GM21528 (cell line): Measurements from ENCODE around the gene EPS8L1.

Experiments
- ATAC-seq: cut with Tn5 transposase; IDR thresholded peaks from one replicate; pipeline ENCODE4 v1.9.1; 2021; ENCODE audit warnings: mild to moderate bottlenecking, moderate library complexity; ENCODE audit not compliant: unreplicated experiment, low FRiP score

Gene EPS8L1

GRCh38 chr19:55112777-55113569, 37.3 kb downstream of the EPS8L1 start:
- no peak for ATAC-seq

- no peak for ATAC-seq
These were observed 37.9 kb downstream of the EPS8L1 start for GRCh38 chr19:55113570-55114039.

GRCh38 chr19:55114566-55115145, 39.0 kb downstream of the EPS8L1 start:
- no peak for ATAC-seq

DNA sequence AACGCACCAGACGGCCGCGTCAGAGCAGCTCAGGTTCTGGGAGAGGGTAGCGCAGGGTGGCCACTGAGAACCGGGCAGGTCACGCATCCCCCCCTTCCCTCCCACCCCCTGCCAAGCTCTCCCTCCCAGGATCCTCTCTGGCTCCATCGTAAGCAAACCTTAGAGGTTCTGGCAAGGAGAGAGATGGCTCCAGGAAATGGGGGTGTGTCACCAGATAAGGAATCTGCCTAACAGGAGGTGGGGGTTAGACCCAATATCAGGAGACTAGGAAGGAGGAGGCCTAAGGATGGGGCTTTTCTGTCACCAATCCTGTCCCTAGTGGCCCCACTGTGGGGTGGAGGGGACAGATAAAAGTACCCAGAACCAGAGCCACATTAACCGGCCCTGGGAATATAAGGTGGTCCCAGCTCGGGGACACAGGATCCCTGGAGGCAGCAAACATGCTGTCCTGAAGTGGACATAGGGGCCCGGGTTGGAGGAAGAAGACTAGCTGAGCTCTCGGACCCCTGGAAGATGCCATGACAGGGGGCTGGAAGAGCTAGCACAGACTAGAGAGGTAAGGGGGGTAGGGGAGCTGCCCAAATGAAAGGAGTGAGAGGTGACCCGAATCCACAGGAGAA, 39.9 kb downstream of the EPS8L1 start:
- ATAC-seq: no peak

- ATAC-seq: no peak
These were observed 40.7 kb downstream of the EPS8L1 start for GRCh38 chr19:55116232-55116858.

GRCh38 chr19:55116859-55117662, 41.4 kb downstream of the EPS8L1 start, which contains the start of gene PPP1R12C:
PPP1R12C (minus strand) TSS chr19:55117637; CDS start chr19:55117543, 94 bp downstream.
- ATAC-seq: peak; percentile 14

DNA sequence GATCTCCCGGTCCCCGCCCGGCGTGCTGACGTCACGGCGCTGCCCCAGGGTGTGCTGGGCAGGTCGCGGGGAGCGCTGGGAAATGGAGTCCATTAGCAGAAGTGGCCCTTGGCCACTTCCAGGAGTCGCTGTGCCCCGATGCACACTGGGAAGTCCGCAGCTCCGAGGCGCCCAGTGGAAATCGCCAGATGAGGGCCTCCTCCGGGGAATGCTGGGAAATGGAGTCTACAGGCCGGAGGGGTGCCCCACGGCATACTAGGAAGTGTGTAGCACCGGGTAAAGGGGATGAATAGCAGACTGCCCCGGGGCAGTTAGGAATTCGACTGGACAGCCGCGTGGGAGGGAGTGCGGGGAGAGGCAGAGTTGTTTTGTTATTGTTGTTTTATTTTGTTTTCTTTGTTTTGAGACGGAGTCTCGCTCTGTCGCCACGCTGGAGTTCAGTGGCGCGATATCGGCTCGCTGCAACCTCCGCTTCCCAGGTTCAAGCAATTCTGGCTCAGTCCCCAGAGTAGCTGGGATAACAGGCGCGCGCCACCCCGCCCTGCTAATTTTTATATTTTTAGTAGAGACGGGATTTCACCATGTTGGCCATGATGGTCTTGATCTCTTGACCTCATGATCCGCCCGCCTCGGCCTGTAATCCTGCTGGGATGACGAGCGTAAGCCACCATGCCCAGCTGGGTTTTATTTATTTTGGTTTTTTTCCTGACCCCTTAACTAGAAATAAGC, 42.2 kb downstream of the EPS8L1 start:
- peak; percentile 77 for ATAC-seq

- no peak for ATAC-seq
These were observed 42.8 kb downstream of the EPS8L1 start for GRCh38 chr19:55118401-55118991.

- ATAC-seq: no peak
These were observed 43.4 kb downstream of the EPS8L1 start for GRCh38 chr19:55119053-55119452.

DNA sequence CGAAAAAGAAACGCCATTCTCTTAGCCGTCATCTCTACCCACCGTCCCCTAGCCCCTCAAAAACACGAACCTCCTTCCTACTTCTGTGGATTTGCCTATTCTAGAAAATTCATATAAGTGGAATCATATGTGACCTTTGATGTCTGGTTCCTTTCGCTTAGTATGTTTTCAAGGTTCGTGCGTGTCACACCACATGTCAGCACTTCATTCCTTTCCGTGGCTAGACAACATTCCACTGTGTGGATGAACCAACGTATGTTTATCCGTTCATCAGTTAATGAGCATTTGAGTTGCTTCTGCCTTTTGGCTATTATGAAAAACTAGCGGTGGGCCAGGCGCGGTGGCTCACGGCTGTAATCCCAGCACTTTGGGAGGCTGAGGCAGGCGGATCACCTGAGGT, 55.8 kb downstream of the EPS8L1 start:
- ATAC-seq: no peak

- ATAC-seq: no peak
These were observed 56.9 kb downstream of the EPS8L1 start for GRCh38 chr19:55132453-55133129.

- no peak for ATAC-seq
These were observed 58.2 kb downstream of the EPS8L1 start for GRCh38 chr19:55133639-55134444.

GRCh38 chr19:55134736-55135135, 59.1 kb downstream of the EPS8L1 start:
- no peak for ATAC-seq

- ATAC-seq: no peak
These were observed 60.9 kb downstream of the EPS8L1 start for GRCh38 chr19:55136399-55137102.
